Left colon (tissue), 2 donors: Measurements from ENCODE around the gene UBE2B. TPM values are rescaled to one million over a fixed set of nuclear protein-coding genes. Genes with fewer than 3 reads are reported as not detected.
A peak's percentile ranks its signal among the peaks of the same experiment; 100 is the strongest.
"Not testable (repeated sequence)": the region's sequence is repeated elsewhere in the genome, so short reads cannot be mapped to it uniquely, and the experiment has no call there.

Experiments
- ATAC-seq: fragments of 200-7000 bp; cut with Tn5 transposase; one replicate; pipeline ENCODE4 v1.9.1; 2020; ENCODE audit warnings: mild to moderate bottlenecking, moderate library complexity
- DNase-seq, 2 donors: peaks; one replicate each; pipeline ENCODE4 v3.0.0-alpha.2; 2020
- intact Hi-C, 2 donors: fragments of 100-400 bp; cut with DNase I in 1 of 2; cut with micrococcal nuclease in 1 of 2; formaldehyde crosslinking; loops; one replicate each; pipeline versions ENCODE4 v1.11.2 to v1.14.0; 2022; cut with DNase I, micrococcal nuclease
- total RNA-seq, 2 donors: library from RNA; stranded (reverse); fragmentation: NEBNext Ultra II Directional; extraction: Animal tissue kit (Norgen Biotek cat#: 25700); gene quantifications; one replicate each; pipeline ENCODE4 v1.2.1, GENCODE V29; 2021
- donor health status: DM: no; HTN: no; CAD: no.
- donor health status: DM: yes; HTN: yes; CAD: no.

UBE2B gene
- total RNA-seq, 2 donors from 2014 or later: 59.6 to 102 TPM

GRCh38 chr5:134394932-134395331, 23.6 kb downstream of the UBE2B start:
- intact Hi-C loops: no loop called here
- DNase-seq (no peak), ATAC-seq (no peak)

GRCh38 chr5:134396274-134396673, 24.9 kb downstream of the UBE2B start:
- DNase-seq (no peak), ATAC-seq (peak; percentile 67)
- intact Hi-C loops: no loop called here

GRCh38 chr5:134397196-134397595, 25.8 kb downstream of the UBE2B start:
- ATAC-seq (no peak), DNase-seq (no peak)
- intact Hi-C loops: no loop called here

GRCh38 chr5:134398609-134399155, 27.3 kb downstream of the UBE2B start:
- intact Hi-C loops: no loop called here
- ATAC-seq: no peak
- DNase-seq: no peak

GRCh38 chr5:134403951-134404350, 32.6 kb downstream of the UBE2B start:
- DNase-seq (no peak), ATAC-seq (no peak)

GRCh38 chr5:134406390-134406789, 35.0 kb downstream of the UBE2B start:
- DNase-seq: no peak
- no peak for ATAC-seq
- intact Hi-C loops: loop anchor here in 1 of 2 donors (5.0 kb wide), 1 partner anchor 171 kb away; no protein-coding TSS in a partner anchor

More at GRCh38 chr5:134403951-134404350, 32.6 kb downstream of the UBE2B start:
- intact Hi-C loops: no loop called here

GRCh38 chr5:134409321-134409720, 38.0 kb downstream of the UBE2B start:
- intact Hi-C loops: loop anchor here in 1 of 2 donors (5.0 kb wide), 1 partner anchor 168 kb away; no protein-coding TSS in a partner anchor
- ATAC-seq: no peak

GRCh38 chr5:134410822-134411221, 39.5 kb downstream of the UBE2B start:
- DNase-seq (no peak), ATAC-seq (no peak)
- intact Hi-C loops: loop anchor here in 1 of 2 donors (10.0 kb wide), 1 partner anchor 114 kb away; the partner anchor contains the start of gene JADE2

More at GRCh38 chr5:134409321-134409720, 38.0 kb downstream of the UBE2B start:
- no peak for DNase-seq

GRCh38 chr5:134411228-134411545, 39.8 kb downstream of the UBE2B start:
- intact Hi-C loops: loop anchor here in 1 of 2 donors (10.0 kb wide), 1 partner anchor 114 kb away; the partner anchor contains the start of gene JADE2
- DNase-seq (no peak), ATAC-seq (no peak)

GRCh38 chr5:134411546-134412266, 40.3 kb downstream of the UBE2B start, which contains the start of gene CDKN2AIPNL:
CDKN2AIPNL (minus strand) TSS chr5:134411881; CDS start chr5:134411854, 27 bp downstream.
- intact Hi-C loops: loop anchor here in 1 of 2 donors (10.0 kb wide), 1 partner anchor 113 kb away; the partner anchor contains the start of gene JADE2
- ATAC-seq: peak; percentile 92
- peak; percentile 92 to 95 for DNase-seq

- intact Hi-C loops: loop anchor here in 1 of 2 donors (10.0 kb wide), 1 partner anchor 112 kb away; the partner anchor contains the start of gene JADE2
- ATAC-seq: no peak
- no peak for DNase-seq
Observed at GRCh38 chr5:134413046-134413445, 41.7 kb downstream of the UBE2B start.

- DNase-seq (no peak), ATAC-seq (peak; percentile 25)
- intact Hi-C loops: loop anchor here in 1 of 2 donors (10.0 kb wide), 1 partner anchor 107 kb away; the partner anchor contains the start of gene JADE2
Observed at GRCh38 chr5:134417707-134418106, 46.3 kb downstream of the UBE2B start.

- intact Hi-C loops: loop anchor here in 1 of 2 donors (10.0 kb wide), 1 partner anchor 106 kb away; the partner anchor contains the start of gene JADE2
- no peak for DNase-seq
- no peak for ATAC-seq
Observed at GRCh38 chr5:134418958-134419357, 47.6 kb downstream of the UBE2B start.

GRCh38 chr5:134420343-134420742, 49.0 kb downstream of the UBE2B start:
- ATAC-seq (peak; percentile 66), DNase-seq (no peak)
- intact Hi-C loops: no loop called here

GRCh38 chr5:134421038-134421437, 49.7 kb downstream of the UBE2B start:
- DNase-seq, intact Hi-C loops, ATAC-seq: not testable (repeated sequence)

- ATAC-seq: no peak
- no peak for DNase-seq
- intact Hi-C loops: no loop called here
Observed at GRCh38 chr5:134422791-134423365, 51.5 kb downstream of the UBE2B start.

- ATAC-seq: no peak
- intact Hi-C loops: no loop called here
Observed at GRCh38 chr5:134423376-134423775, 52.0 kb downstream of the UBE2B start.

GRCh38 chr5:134426361-134426760, 55.0 kb downstream of the UBE2B start:
- no peak for ATAC-seq
- DNase-seq: no peak
- intact Hi-C loops: no loop called here

More at GRCh38 chr5:134423376-134423775, 52.0 kb downstream of the UBE2B start:
- no peak for DNase-seq

- intact Hi-C loops: no loop called here
- no peak for ATAC-seq
- DNase-seq: no peak
Observed at GRCh38 chr5:134427540-134428041, 56.2 kb downstream of the UBE2B start.
